Upper lobe of right lung (tissue), 1 donor: ENCODE results near the gene MAPK12. TPM values are rescaled to one million over a fixed set of nuclear protein-coding genes. Genes with fewer than 3 reads are reported as not detected.
"Not testable (repeated sequence)": the region's sequence is repeated elsewhere in the genome, so short reads cannot be mapped to it uniquely, and the experiment has no call there.

ENCODE experiments used
- ATAC-seq: fragments of 200-7000 bp; cut with Tn5 transposase; one replicate; pipeline ENCODE4 v1.9.1; 2020; ENCODE audit warnings: mild to moderate bottlenecking, moderate library complexity
- DNase-seq: peaks from one replicate; pipeline ENCODE4 v3.0.0-alpha.2; 2020
- H3K27ac ChIP-seq: fragments of 200-600 bp; one replicate; pipeline ENCODE4 v1.8.0; 2022
- H3K27me3 ChIP-seq: fragments of 200-600 bp; one replicate; pipeline ENCODE4 v1.8.0; 2022; ENCODE audit warnings: mild to moderate bottlenecking
- H3K36me3 ChIP-seq: fragments of 200-600 bp; one replicate; pipeline ENCODE4 v1.8.0; 2022
- H3K4me1 ChIP-seq: fragments of 200-600 bp; one replicate; pipeline ENCODE4 v1.8.0; 2022
- H3K4me3 ChIP-seq: fragments of 200-600 bp; one replicate; pipeline ENCODE4 v1.8.0; 2022; ENCODE audit warnings: mild to moderate bottlenecking
- H3K9me3 ChIP-seq: fragments of 200-600 bp; one replicate; pipeline ENCODE4 v1.8.0; 2022
- CTCF ChIP-seq: fragments of 200-600 bp; IDR thresholded peaks from one replicate; pipeline ENCODE4 v1.8.0; 2022; ENCODE audit warnings: antibody characterized with exemption
- intact Hi-C: fragments of 100-400 bp; cut with DNase I; formaldehyde crosslinking; loops from one replicate; pipeline ENCODE4 v1.11.0; 2022
- total RNA-seq: library from RNA; stranded (reverse); fragmentation: NEBNext Ultra II Directional; extraction: Animal tissue kit (Norgen Biotek cat#: 25700); gene quantifications from one replicate; pipeline ENCODE4 v1.2.1, GENCODE V29; 2021
- donor health status: DM: no; HTN: yes; CAD: no; lungs with severe emphysema.

The MAPK12 gene
- total RNA-seq, 1 donor from 2014 or later, result 22.2 TPM

GRCh38 chr22:50277761-50278160, 16.3 kb upstream of the MAPK12 start:
- H3K27me3 ChIP-seq, result no peaks in the 10 kb centered on the region
- no peak overlapping the region for H3K4me3 ChIP-seq
- no peak for TF ChIP-seq CTCF
- H3K4me1 ChIP-seq, result no peaks in the 10 kb centered on the region
- H3K36me3 ChIP-seq, result peaks cover 77% of the 10 kb centered on the region
- no peak overlapping the region for H3K27ac ChIP-seq
- no peaks in the 10 kb centered on the region for H3K9me3 ChIP-seq
- ATAC-seq (no peak), DNase-seq (no peak)
- intact Hi-C loops, result loop anchor here (10.0 kb wide), 1 partner anchor 47 kb away; the partner anchor contains the start of gene DENND6B

- TF ChIP-seq CTCF, result peak; percentile 62
- intact Hi-C loops, result loop anchor here (10.0 kb wide), 1 partner anchor 49 kb away; the partner anchor contains the start of gene DENND6B
- Histone ChIP-seq H3K4me3 (no peak overlapping the region), H3K27ac (no peak overlapping the region), H3K36me3 (peaks cover 61% of the 10 kb centered on the region), H3K4me1 (peaks cover 11% of the 10 kb centered on the region), H3K9me3 (no peaks in the 10 kb centered on the region), H3K27me3 (no peaks in the 10 kb centered on the region)
- DNase-seq, result peak; percentile 92
- ATAC-seq, result peak; percentile 90
Observed at GRCh38 chr22:50276143-50276542, 14.7 kb upstream of the MAPK12 start.

DNA sequence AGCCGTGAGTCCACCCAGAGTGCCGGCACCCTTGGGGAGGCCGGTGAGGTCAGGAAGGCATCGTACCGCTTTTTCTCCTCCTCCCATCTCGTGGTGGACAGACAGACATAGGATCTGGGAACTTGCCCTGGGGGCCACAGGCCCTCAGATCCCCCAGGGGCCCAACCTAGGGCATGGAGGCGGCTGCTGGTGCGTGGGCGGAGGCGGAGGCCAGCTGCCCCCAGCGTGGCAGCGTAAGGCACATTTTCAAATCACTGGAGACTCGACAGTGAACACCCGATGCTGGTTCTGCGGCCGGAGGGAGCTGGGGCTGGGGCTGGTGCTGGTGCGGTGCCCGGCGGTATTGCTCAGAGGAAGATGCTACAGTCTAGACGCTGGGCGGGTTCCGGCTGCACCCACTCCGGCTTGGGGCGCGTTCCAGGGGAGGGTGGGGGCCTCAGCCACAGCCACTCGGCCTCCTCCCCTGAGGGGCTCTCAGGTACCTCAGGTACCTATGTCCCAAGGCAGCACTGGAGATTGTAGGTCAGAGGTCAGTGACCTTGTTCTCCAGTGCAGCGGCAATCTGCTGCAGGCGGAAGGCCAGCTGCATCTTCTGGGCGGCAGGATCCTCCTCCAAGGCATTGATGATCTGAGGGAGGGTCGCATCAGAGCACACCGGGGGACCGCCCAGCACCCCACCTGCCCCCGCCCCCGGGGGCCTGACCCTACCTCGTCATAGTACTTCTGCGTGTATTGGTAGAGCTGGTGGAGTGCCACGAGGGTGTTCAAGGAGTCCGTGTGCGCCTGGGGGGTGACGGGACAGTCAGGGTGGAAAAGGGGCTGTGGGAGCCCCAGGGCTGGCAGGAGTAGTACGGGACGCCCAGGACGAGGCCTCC, 13.9 kb upstream of the MAPK12 start:
- peaks cover 53% of the 10 kb centered on the region for H3K36me3 ChIP-seq
- H3K27me3 ChIP-seq, result no peaks in the 10 kb centered on the region
- H3K4me3 ChIP-seq, result no peak overlapping the region
- DNase-seq (no peak), ATAC-seq (no peak)
- H3K27ac ChIP-seq, result no peak overlapping the region
- intact Hi-C loops, result loop anchor here (10.0 kb wide), 1 partner anchor 49 kb away; the partner anchor contains the start of gene DENND6B
- H3K9me3 ChIP-seq, result no peaks in the 10 kb centered on the region
- no peak for TF ChIP-seq CTCF
- H3K4me1 ChIP-seq, result peaks cover 18% of the 10 kb centered on the region

- Histone ChIP-seq H3K27me3 (no peaks in the 10 kb centered on the region), H3K9me3 (no peaks in the 10 kb centered on the region), H3K4me3 (no peak overlapping the region), H3K27ac (no peak overlapping the region), H3K4me1 (peaks cover 20% of the 10 kb centered on the region), H3K36me3 (peaks cover 47% of the 10 kb centered on the region)
- no peak for TF ChIP-seq CTCF
- ATAC-seq (no peak), DNase-seq (no peak)
- intact Hi-C loops, result loop anchor here (10.0 kb wide), 1 partner anchor 50 kb away; the partner anchor contains the start of gene DENND6B
Observed at GRCh38 chr22:50274771-50275170, 13.3 kb upstream of the MAPK12 start.

DNA sequence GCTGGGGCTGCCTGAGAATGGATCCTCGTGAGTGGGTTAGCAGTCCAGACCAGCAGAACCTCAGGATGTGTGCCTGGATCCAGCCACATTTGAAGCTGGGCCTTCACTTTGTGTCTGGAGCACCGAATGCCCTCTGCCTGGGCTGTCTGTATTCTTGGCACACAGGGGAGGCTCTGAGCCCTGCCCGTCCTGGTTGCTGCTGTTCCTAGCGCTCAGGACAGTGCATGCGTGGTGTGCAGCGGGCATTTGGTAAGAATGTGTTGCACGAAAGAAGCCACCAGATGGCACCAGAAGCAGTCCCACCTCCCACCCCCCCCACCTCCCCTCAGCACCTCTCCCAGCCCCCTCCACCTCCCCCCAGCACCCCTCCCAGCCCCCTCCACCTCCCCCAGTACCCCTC, 12.8 kb upstream of the MAPK12 start:
- intact Hi-C loops, result loop anchor here (10.0 kb wide), 1 partner anchor 50 kb away; the partner anchor contains the start of gene DENND6B
- peak; percentile 35 for TF ChIP-seq CTCF
- no peak for ATAC-seq
- Histone ChIP-seq H3K4me3 (no peak overlapping the region), H3K36me3 (peaks cover 42% of the 10 kb centered on the region), H3K27me3 (no peaks in the 10 kb centered on the region), H3K9me3 (no peaks in the 10 kb centered on the region), H3K27ac (no peak overlapping the region), H3K4me1 (peaks cover 24% of the 10 kb centered on the region)
- DNase-seq, result no peak

DNA sequence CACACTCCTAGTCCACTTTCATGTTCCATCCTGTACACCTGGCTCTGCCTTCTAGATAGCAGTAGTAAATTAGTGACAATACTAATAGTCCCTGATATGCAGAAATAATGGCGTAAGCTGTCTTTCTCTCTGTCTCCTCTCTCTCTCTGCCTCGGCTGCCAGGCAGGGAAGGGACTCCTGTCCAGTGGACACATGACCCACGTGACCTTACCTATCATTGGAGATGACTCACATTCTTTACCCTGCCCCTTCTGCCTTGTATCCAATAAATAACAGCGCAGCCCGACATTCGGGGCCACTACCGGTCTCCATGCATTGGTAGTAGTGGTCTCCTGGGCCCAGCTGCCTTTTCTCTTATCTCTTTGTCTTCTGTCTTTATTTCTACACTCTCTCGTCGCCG, 12.3 kb upstream of the MAPK12 start:
- H3K36me3 ChIP-seq, result peaks cover 37% of the 10 kb centered on the region
- H3K27me3 ChIP-seq, DNase-seq, H3K9me3 ChIP-seq, H3K4me3 ChIP-seq, H3K27ac ChIP-seq, ATAC-seq: not testable (repeated sequence)
- intact Hi-C loops, result loop anchor here (10.0 kb wide), 1 partner anchor 51 kb away; the partner anchor contains the start of gene DENND6B
- H3K4me1 ChIP-seq, result peaks cover 29% of the 10 kb centered on the region
